ENCODE data around the gene CDC25B. TPM values are rescaled to one million over a fixed set of nuclear protein-coding genes. Genes with fewer than 3 reads are reported as not detected.
A peak's percentile ranks its signal among the peaks of the same experiment; 100 is the strongest.

CDC25B gene
- total and polyA plus RNA-seq, 2 of the 13 experiments (the other 11 are each of a cell fraction or from before 2014, with no cell fraction given) = 14.5 to 19.4 TPM

- in situ Hi-C loops (cut with HindIII; ENCODE audit: extremely low pct_ligation_motif_present, low pct_unique_long_range_greater_than_20kb) = loop anchor here (5.0 kb wide), 1 partner anchor 59 kb away; the partner anchor contains the start of gene CENPB
- 2% methylated on average over 7 of the region's 22 CpGs for WGBS (ENCODE audit: low lambda C conversion rate)
- TF ChIP-seq SALL1 (CRISPR knock-in tag; IDR thresholded peaks at IDR 0.05) (peak; percentile 64; the same call in 1 of the 2 replicates), ZFP37 (CRISPR knock-in tag; IDR thresholded peaks at IDR 0.05; ENCODE audit: borderline replicate concordance) (peak; percentile 94), TCF7L2 (IDR thresholded peaks at IDR 0.05; ENCODE audit: low read depth, low read length) (no peak), REST (IDR thresholded peaks at IDR 0.05; ENCODE audit: borderline replicate concordance in 1 of 2, low read depth in 1 of 2, low read length in 2 of 2) (no peak), ZBTB14 (CRISPR knock-in tag; IDR thresholded peaks at IDR 0.05) (peak; percentile 79), ZNF558 (CRISPR knock-in tag; IDR thresholded peaks at IDR 0.05; ENCODE audit: borderline replicate concordance) (peak; percentile 6; the same call in 1 of the 2 replicates), ZNF646 (CRISPR knock-in tag; IDR thresholded peaks at IDR 0.05) (no peak), RFXAP (CRISPR knock-in tag; IDR thresholded peaks at IDR 0.05; ENCODE audit: borderline replicate concordance) (no peak), HMG20A (CRISPR knock-in tag; IDR thresholded peaks at IDR 0.05; ENCODE audit: borderline replicate concordance) (no peak), TFAP4 (IDR thresholded peaks at IDR 0.05; ENCODE audit: borderline replicate concordance, low read depth) (no peak)
Observed at GRCh38 chr20:3846378-3846739, 50.2 kb downstream of the CDC25B start.

More at GRCh38 chr20:3846378-3846739, 50.2 kb downstream of the CDC25B start:
- ChIA-PET POLR2A (interaction anchor here (1.7 to 1.9 kb wide), 2 partner anchors 26 to 83 kb away, joined by 3 to 17 read pairs; partner anchors contain the start of gene AP5S1), CTCF (ENCODE audit: low intra/inter-chr PET ratio, low total read pairs) (interaction anchor here (0.9 kb wide), 1 partner anchor 9 kb away, joined by 4 read pairs; no protein-coding TSS in a partner anchor)
- H3K79me2 ChIP-seq (ENCODE audit: insufficient read depth, low read length) = peaks cover 25% of the 10 kb centered on the region
- no peak overlapping the region for H2AFZ ChIP-seq (ENCODE audit: low read length)
- FAIRE-seq (no peak), ATAC-seq (no peak), DNase-seq (ENCODE audit: low spot score) (no peak)
- no peaks in the 10 kb centered on the region for H3K9me3 ChIP-seq (ENCODE audit: low read length)
- peak overlapping the region; percentile 85 for H3K4me2 ChIP-seq (ENCODE audit: low read depth, low read length)
- H4K20me1 ChIP-seq (ENCODE audit: insufficient read depth, low read length) = peaks cover 4% of the 10 kb centered on the region; the same call in 1 of the 2 replicates
- peak overlapping the region; percentile 78 to 97 (median 96) for H3K4me3 ChIP-seq (replicated peaks in 1 of 3; ENCODE audit: insufficient read depth in 1 of 3, low read depth in 2 of 3, low read length in 3 of 3)
- intact Hi-C loops (cut with micrococcal nuclease; ENCODE audit: unreplicated experiment) = loop anchor here (1.0 to 2.0 kb wide), 2 partner anchors 26 to 60 kb away; partner anchors contain the start of genes AP5S1 and CENPB
- BruUV-seq (replicated peaks) = no TSS peak
- H3K27ac ChIP-seq (ENCODE audit: extremely low read length, insufficient read depth, low read length) = peak overlapping the region; percentile 91
- no peaks in the 10 kb centered on the region; a peak in 1 of 5 replicates for H3K27me3 ChIP-seq (ENCODE audit: control insufficient read depth in 1 of 2, insufficient read depth in 2 of 2, low read length in 2 of 2)
- no peaks in the 10 kb centered on the region; a peak in 1 of 5 replicates for H3K36me3 ChIP-seq (replicated peaks in 1 of 2; ENCODE audit: control insufficient read depth in 1 of 2, insufficient read depth in 2 of 2, low read length in 2 of 2)
- H3K9ac ChIP-seq (ENCODE audit: insufficient read depth, low read depth, low read length) = peak overlapping the region; percentile 98
- H3K4me1 ChIP-seq (ENCODE audit: insufficient read depth, low read length) = peaks cover 50% of the 10 kb centered on the region

All from HepG2 (cell line).